Transverse colon (tissue), 4 donors: ENCODE measurements around the gene SLC12A7.
A peak's percentile ranks its signal among the peaks of the same experiment; 100 is the strongest.

Source experiments
- CTCF ChIP-seq, 5 experiments: fragments of 200-600 bp in 3 of 5; fragments of 450-650 bp in 2 of 5; sonication (generic) in 3 of 5; IDR thresholded peaks; 1 replicate in 2 of 5; 2 replicates in 3 of 5; pipeline ENCODE4 v1.5.1; 2016 to 2017; ENCODE audit warnings: antibody characterized with exemption in 5 of 5, inconsistent platforms in 3 of 5, mild to moderate bottlenecking in 2 of 5, moderate library complexity in 1 of 5
- EP300 ChIP-seq: sonication (generic); formaldehyde crosslinking; IDR thresholded peaks from one replicate; pipeline ENCODE4 v1.6.1; 2017; ENCODE audit warnings: antibody characterized with exemption, low read depth
- POLR2A ChIP-seq: fragments of 450-650 bp; IDR thresholded peaks from one replicate; pipeline ENCODE4 v1.6.1; 2016; ENCODE audit warnings: antibody characterized with exemption, mild to moderate bottlenecking, moderate library complexity
- POLR2AphosphoS5 ChIP-seq, 3 donors: sonication (generic); formaldehyde crosslinking; IDR thresholded peaks; one replicate each; pipeline ENCODE4 v1.6.1; 2016; ENCODE audit warnings: antibody characterized with exemption in 3 of 3

- TF ChIP-seq CTCF (IDR thresholded peaks at IDR 0.05) (peak; percentile 33 to 64 (median 55)), POLR2AphosphoS5 (IDR thresholded peaks at IDR 0.05) (no peak), POLR2A (no peak), EP300 (no peak)
Measured at GRCh38 chr5:1008451-1009358, 103.2 kb downstream of the SLC12A7 start, which contains the start of gene NKD2.
